ENCODE results near the gene CMC2. TPM values are rescaled to one million over a fixed set of nuclear protein-coding genes. Genes with fewer than 3 reads are reported as not detected.

Gene CMC2
- total and polyA plus RNA-seq, 9 of the 15 experiments (the other 6 are each of a cell fraction or from before 2014, with no cell fraction given): 122 to 501 (median 172) TPM

GRCh38 chr16:81036751-81037350, 30.2 kb upstream of the CMC2 start (continued):
- TF ChIP-seq CUX1 (CRISPR knock-in tag; IDR thresholded peaks at IDR 0.05): no peak
- no peak for TF ChIP-seq FIP1L1 (IDR thresholded peaks at IDR 0.05; ENCODE audit: low read depth, low read length, poor library complexity, severe bottlenecking)
- no peak for TF ChIP-seq SMAD3 (CRISPR knock-in tag; conservative IDR thresholded peaks at IDR 0.05)
- TF ChIP-seq TEAD2 (tag; IDR thresholded peaks at IDR 0.05): no peak
- TF ChIP-seq, protein P1, sequence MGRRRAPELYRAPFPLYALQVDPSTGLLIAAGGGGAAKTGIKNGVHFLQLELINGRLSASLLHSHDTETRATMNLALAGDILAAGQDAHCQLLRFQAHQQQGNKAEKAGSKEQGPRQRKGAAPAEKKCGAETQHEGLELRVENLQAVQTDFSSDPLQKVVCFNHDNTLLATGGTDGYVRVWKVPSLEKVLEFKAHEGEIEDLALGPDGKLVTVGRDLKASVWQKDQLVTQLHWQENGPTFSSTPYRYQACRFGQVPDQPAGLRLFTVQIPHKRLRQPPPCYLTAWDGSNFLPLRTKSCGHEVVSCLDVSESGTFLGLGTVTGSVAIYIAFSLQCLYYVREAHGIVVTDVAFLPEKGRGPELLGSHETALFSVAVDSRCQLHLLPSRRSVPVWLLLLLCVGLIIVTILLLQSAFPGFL (CRISPR knock-in tag; IDR thresholded peaks at IDR 0.05): no peak
- no peak for TF ChIP-seq ZC3H4 (CRISPR knock-in tag; IDR thresholded peaks at IDR 0.05; ENCODE audit: borderline replicate concordance)
- no peak for TF ChIP-seq PRMT5 (CRISPR knock-in tag; IDR thresholded peaks at IDR 0.05)
- no peak for TF ChIP-seq NCOA4 (IDR thresholded peaks at IDR 0.05; ENCODE audit: partially characterized antibody)
- no peak for TF ChIP-seq THRB (CRISPR knock-in tag; conservative IDR thresholded peaks at IDR 0.05)
- no peak for TF ChIP-seq PHF20 (IDR thresholded peaks at IDR 0.05; ENCODE audit: partially characterized antibody)
- TF ChIP-seq ZKSCAN1 (IDR thresholded peaks at IDR 0.05; ENCODE audit: low read depth, low read length): 0 out of 2 replicates have a peak, but pooled peaks have one; percentile 28
- TF ChIP-seq BHLHE40 (IDR thresholded peaks at IDR 0.05; ENCODE audit: low read length): no peak
- TF ChIP-seq NR2C2 (CRISPR knock-in tag; IDR thresholded peaks at IDR 0.05): no peak
- no peak for TF ChIP-seq NR2C2 (tag; IDR thresholded peaks at IDR 0.05)
- TF ChIP-seq FOXM1 (IDR thresholded peaks at IDR 0.05; ENCODE audit: low read depth): no peak
- TF ChIP-seq FOXM1 (CRISPR knock-in tag; IDR thresholded peaks at IDR 0.05; ENCODE audit: low read depth): no peak
- no peak for TF ChIP-seq MTA2 (IDR thresholded peaks at IDR 0.05; ENCODE audit: low read depth)
- TF ChIP-seq ARID1B (IDR thresholded peaks at IDR 0.05): peak; percentile 24; the same call in 1 of the 2 replicates
- TF ChIP-seq YBX1 (IDR thresholded peaks at IDR 0.05): no peak
- no peak for TF ChIP-seq ZEB2 (IDR thresholded peaks at IDR 0.05)
- TF ChIP-seq DIDO1 (tag; IDR thresholded peaks at IDR 0.05; ENCODE audit: low read depth): no peak
- no peak for TF ChIP-seq RBFOX2 (IDR thresholded peaks at IDR 0.05; ENCODE audit: low read depth, low read length)
- TF ChIP-seq SMARCC2 (IDR thresholded peaks at IDR 0.05; ENCODE audit: low read depth): no peak
- no peak for TF ChIP-seq ZBTB17 (CRISPR knock-in tag; IDR thresholded peaks at IDR 0.05)
- no peak for TF ChIP-seq ZNF3 (CRISPR knock-in tag; IDR thresholded peaks at IDR 0.05)
